HG02588 (cell line): ENCODE measurements around the gene PAK1IP1.
"Not testable (repeated sequence)": the region's sequence is repeated elsewhere in the genome, so short reads cannot be mapped to it uniquely, and the experiment has no call there.

Experiments used
- ATAC-seq: cut with Tn5 transposase; IDR thresholded peaks from one replicate; pipeline ENCODE4 v1.9.1; 2021; ENCODE audit warnings: mild to moderate bottlenecking, moderate library complexity; ENCODE audit not compliant: unreplicated experiment

Gene PAK1IP1

GRCh38 chr6:10692965-10693538 is 1.7 kb upstream of the PAK1IP1 start:
- no peak for ATAC-seq

GRCh38 chr6:10695086-10695657 is 400 bp downstream of the PAK1IP1 start:
- no peak for ATAC-seq

GRCh38 chr6:10696655-10697054 is 1.9 kb downstream of the PAK1IP1 start:
- ATAC-seq = no peak

- ATAC-seq = no peak
These were observed 19.2 kb downstream of the PAK1IP1 start for GRCh38 chr6:10713962-10714361.

- no peak for ATAC-seq
These were observed 24.7 kb downstream of the PAK1IP1 start for GRCh38 chr6:10719296-10719963.

GRCh38 chr6:10719964-10720264 is 25.1 kb downstream of the PAK1IP1 start:
- no peak for ATAC-seq

- ATAC-seq = peak; percentile 26
These were observed 25.6 kb downstream of the PAK1IP1 start for GRCh38 chr6:10720265-10720959.

- not testable (repeated sequence) for ATAC-seq
These were observed 26.4 kb downstream of the PAK1IP1 start for GRCh38 chr6:10720960-10721849.

GRCh38 chr6:10721850-10722569 is 27.2 kb downstream of the PAK1IP1 start:
- ATAC-seq = no peak

GRCh38 chr6:10722570-10722819 is 27.7 kb downstream of the PAK1IP1 start:
- ATAC-seq = no peak

GRCh38 chr6:10722820-10723566 is 28.2 kb downstream of the PAK1IP1 start, which contains the start of gene TMEM14C:
TSS of gene TMEM14C (plus strand) at chr6:10723070. CDS start at chr6:10724614, 1,544 bp downstream.
- ATAC-seq = peak; percentile 94

- no peak for ATAC-seq
These were observed 28.8 kb downstream of the PAK1IP1 start for GRCh38 chr6:10723567-10723881.

GRCh38 chr6:10725044-10725443 is 30.3 kb downstream of the PAK1IP1 start:
- ATAC-seq = no peak

- ATAC-seq = no peak
These were observed 30.9 kb downstream of the PAK1IP1 start for GRCh38 chr6:10725716-10726115.

GRCh38 chr6:10730254-10730653 is 35.5 kb downstream of the PAK1IP1 start:
- ATAC-seq = no peak

GRCh38 chr6:10733151-10733715 is 38.5 kb downstream of the PAK1IP1 start:
- no peak for ATAC-seq

GRCh38 chr6:10733863-10734262 is 39.1 kb downstream of the PAK1IP1 start:
- no peak for ATAC-seq

- ATAC-seq = no peak
These were observed 42.0 kb downstream of the PAK1IP1 start for GRCh38 chr6:10736731-10737130.

- ATAC-seq = no peak
These were observed 45.3 kb downstream of the PAK1IP1 start for GRCh38 chr6:10740061-10740460.

GRCh38 chr6:10741643-10742042 is 46.9 kb downstream of the PAK1IP1 start:
- not testable (repeated sequence) for ATAC-seq
